Mesendoderm (in vitro differentiated cells): ENCODE measurements around the gene IL17REL.
"Not testable (repeated sequence)": the region's sequence is repeated elsewhere in the genome, so short reads cannot be mapped to it uniquely, and the experiment has no call there.

Experiments
- DNase-seq: peaks from one replicate; pipeline ENCODE4 v3.0.0; 2013
- H2AK5ac ChIP-seq: 2 replicates; pipeline ENCODE4 v1.6.1; 2013; ENCODE audit warnings: low read length, inconsistent platforms
- H2BK120ac ChIP-seq: 2 replicates; pipeline ENCODE4 v1.6.1; 2013; ENCODE audit warnings: low read depth, mild to moderate bottlenecking, low read length, moderate library complexity, mixed read lengths
- H2BK15ac ChIP-seq: replicated peaks from 2 replicates; pipeline ENCODE4 v1.6.1; 2013; ENCODE audit warnings: low read depth, mild to moderate bottlenecking, moderate library complexity
- H2BK5ac ChIP-seq: 2 replicates; pipeline ENCODE4 v1.6.1; 2013; ENCODE audit warnings: low read length, inconsistent platforms
- H3K18ac ChIP-seq: 2 replicates; pipeline ENCODE4 v1.6.1; 2013; ENCODE audit warnings: mild to moderate bottlenecking, low read length, mixed read lengths
- H3K23ac ChIP-seq: one replicate; pipeline ENCODE4 v1.6.1; 2013; ENCODE audit warnings: low read length
- H3K27ac ChIP-seq: 2 replicates; pipeline ENCODE4 v1.5.1; 2013; ENCODE audit warnings: low read depth, mild to moderate bottlenecking, inconsistent platforms, low read length, moderate library complexity
- H3K27me3 ChIP-seq: 2 replicates; pipeline ENCODE4 v1.6.1; 2013; ENCODE audit warnings: low read length, control low read depth, mild to moderate bottlenecking, inconsistent platforms; ENCODE audit not compliant: insufficient read depth, poor library complexity
- H3K36me3 ChIP-seq: 2 replicates; pipeline ENCODE4 v1.6.1; 2013; ENCODE audit warnings: low read length, inconsistent platforms; ENCODE audit not compliant: control insufficient read depth, insufficient read depth
- H3K4ac ChIP-seq: one replicate; pipeline ENCODE4 v1.6.1; 2013; ENCODE audit warnings: low read depth, mild to moderate bottlenecking, low read length, moderate library complexity
- H3K4me1 ChIP-seq: 2 replicates; pipeline ENCODE4 v1.6.1; 2013; ENCODE audit warnings: low read depth, low read length, inconsistent platforms; ENCODE audit not compliant: control insufficient read depth
- H3K4me2 ChIP-seq: 2 replicates; pipeline ENCODE4 v1.6.1; 2013; ENCODE audit warnings: low read length
- H3K4me3 ChIP-seq: 2 replicates; pipeline ENCODE4 v1.5.1; 2013; ENCODE audit warnings: mild to moderate bottlenecking, low read length
- H3K56ac ChIP-seq: one replicate; pipeline ENCODE4 v1.6.1; 2013; ENCODE audit warnings: low read length
- H3K79me1 ChIP-seq: 2 replicates; pipeline ENCODE4 v1.6.1; 2013; ENCODE audit warnings: low read length, inconsistent platforms
- H3K79me2 ChIP-seq: 2 replicates; pipeline ENCODE4 v1.6.1; 2013; ENCODE audit warnings: mild to moderate bottlenecking, low read length; ENCODE audit not compliant: control insufficient read depth, insufficient read depth
- H3K9ac ChIP-seq: 2 replicates; pipeline ENCODE4 v1.6.1; 2013; ENCODE audit warnings: low read length, inconsistent platforms
- H4K5ac ChIP-seq: one replicate; pipeline ENCODE4 v1.6.1; 2013; ENCODE audit warnings: low read length
- H4K8ac ChIP-seq: one replicate; pipeline ENCODE4 v1.6.1; 2013; ENCODE audit warnings: low read depth, mild to moderate bottlenecking, control low read depth, low read length, moderate library complexity
- WGBS: extraction: QIAGEN DNeasy Blood & Tissue Kit; methylation state at CpG from one replicate; pipeline ENCODE4 v1.1.7; 2013; ENCODE audit warnings: low lambda C conversion rate, missing lambda C conversion rate; ENCODE audit not compliant: insufficient coverage; ENCODE audit errors: extremely low coverage; 5-methylcytosine and 5-hydroxymethylcytosine counted together

The IL17REL gene

DNA sequence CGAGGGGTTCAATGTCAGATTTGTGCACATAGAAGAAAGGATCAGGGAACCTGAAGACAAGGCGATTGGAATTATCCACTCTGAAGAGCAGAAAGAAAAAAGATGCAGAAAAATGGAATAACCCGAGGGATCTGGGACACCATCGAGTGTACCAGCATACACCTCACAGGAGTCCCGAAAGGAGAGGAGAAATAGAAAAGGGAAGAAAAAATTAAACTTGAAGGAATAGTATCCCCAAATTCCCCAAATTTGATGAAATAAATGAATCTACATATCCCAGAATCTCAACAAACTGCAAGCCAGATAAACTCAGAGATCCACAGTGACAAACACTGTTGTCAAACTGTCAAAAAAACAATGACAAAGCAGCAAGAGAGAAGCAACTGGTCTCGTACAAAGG is 21.4 kb downstream of the IL17REL start:
- H3K4ac ChIP-seq, result no peak overlapping the region
- H3K23ac ChIP-seq, result no peak overlapping the region
- H4K8ac ChIP-seq, result no peak overlapping the region
- H3K9ac ChIP-seq, result no peak overlapping the region
- no peaks in the 10 kb centered on the region for H3K4me1 ChIP-seq
- H3K56ac ChIP-seq, result no peak overlapping the region
- H3K27me3 ChIP-seq, result no peaks in the 10 kb centered on the region
- no peak overlapping the region for H2AK5ac ChIP-seq
- no peaks in the 10 kb centered on the region for H3K36me3 ChIP-seq
- H2BK120ac ChIP-seq, result no peak overlapping the region
- no peak overlapping the region for H2BK15ac ChIP-seq
- H3K79me1 ChIP-seq, result no peaks in the 10 kb centered on the region
- WGBS, result no CpG with 5 or more reads among the region's 6 CpGs
- no peak overlapping the region for H2BK5ac ChIP-seq
- no peaks in the 10 kb centered on the region for H3K79me2 ChIP-seq
- H3K4me3 ChIP-seq, result no peak overlapping the region
- H3K27ac ChIP-seq, result no peak overlapping the region
- no peak overlapping the region for H4K5ac ChIP-seq
- no peak overlapping the region for H3K18ac ChIP-seq
- no peak for DNase-seq
- no peak overlapping the region for H3K4me2 ChIP-seq

GRCh38 chr22:49989826-49990225 is 22.7 kb downstream of the IL17REL start:
- H3K9ac ChIP-seq, H3K36me3 ChIP-seq, H3K18ac ChIP-seq, H3K23ac ChIP-seq, H4K8ac ChIP-seq, H2AK5ac ChIP-seq, H3K4me2 ChIP-seq, H3K79me1 ChIP-seq, H2BK120ac ChIP-seq, DNase-seq, H4K5ac ChIP-seq, H3K27me3 ChIP-seq, H3K56ac ChIP-seq, H2BK15ac ChIP-seq, H3K4ac ChIP-seq, H3K4me3 ChIP-seq, H3K79me2 ChIP-seq, H3K4me1 ChIP-seq, H3K27ac ChIP-seq, H2BK5ac ChIP-seq: not testable (repeated sequence)
- no CpG with 5 or more reads among the region's 24 CpGs for WGBS

GRCh38 chr22:49986325-49986724 is 26.2 kb downstream of the IL17REL start:
- H3K79me2 ChIP-seq, result no peaks in the 10 kb centered on the region
- WGBS, result no CpG with 5 or more reads among the region's 2 CpGs
- H2BK15ac ChIP-seq, result no peak overlapping the region
- no peak overlapping the region for H2AK5ac ChIP-seq
- no peak overlapping the region for H3K18ac ChIP-seq
- H3K27ac ChIP-seq, result no peak overlapping the region
- no peak overlapping the region for H3K4me2 ChIP-seq
- peaks cover 7% of the 10 kb centered on the region for H3K27me3 ChIP-seq
- no peaks in the 10 kb centered on the region for H3K4me1 ChIP-seq
- no peaks in the 10 kb centered on the region for H3K36me3 ChIP-seq
- DNase-seq, result no peak
- H3K4ac ChIP-seq, result no peak overlapping the region
- no peak overlapping the region for H3K9ac ChIP-seq
- H2BK5ac ChIP-seq, result no peak overlapping the region
- H3K23ac ChIP-seq, result no peak overlapping the region
- H3K56ac ChIP-seq, result no peak overlapping the region
- no peak overlapping the region for H4K5ac ChIP-seq
- H3K4me3 ChIP-seq, result no peak overlapping the region
- H4K8ac ChIP-seq, result no peak overlapping the region
- no peak overlapping the region for H2BK120ac ChIP-seq
- no peaks in the 10 kb centered on the region for H3K79me1 ChIP-seq

DNA sequence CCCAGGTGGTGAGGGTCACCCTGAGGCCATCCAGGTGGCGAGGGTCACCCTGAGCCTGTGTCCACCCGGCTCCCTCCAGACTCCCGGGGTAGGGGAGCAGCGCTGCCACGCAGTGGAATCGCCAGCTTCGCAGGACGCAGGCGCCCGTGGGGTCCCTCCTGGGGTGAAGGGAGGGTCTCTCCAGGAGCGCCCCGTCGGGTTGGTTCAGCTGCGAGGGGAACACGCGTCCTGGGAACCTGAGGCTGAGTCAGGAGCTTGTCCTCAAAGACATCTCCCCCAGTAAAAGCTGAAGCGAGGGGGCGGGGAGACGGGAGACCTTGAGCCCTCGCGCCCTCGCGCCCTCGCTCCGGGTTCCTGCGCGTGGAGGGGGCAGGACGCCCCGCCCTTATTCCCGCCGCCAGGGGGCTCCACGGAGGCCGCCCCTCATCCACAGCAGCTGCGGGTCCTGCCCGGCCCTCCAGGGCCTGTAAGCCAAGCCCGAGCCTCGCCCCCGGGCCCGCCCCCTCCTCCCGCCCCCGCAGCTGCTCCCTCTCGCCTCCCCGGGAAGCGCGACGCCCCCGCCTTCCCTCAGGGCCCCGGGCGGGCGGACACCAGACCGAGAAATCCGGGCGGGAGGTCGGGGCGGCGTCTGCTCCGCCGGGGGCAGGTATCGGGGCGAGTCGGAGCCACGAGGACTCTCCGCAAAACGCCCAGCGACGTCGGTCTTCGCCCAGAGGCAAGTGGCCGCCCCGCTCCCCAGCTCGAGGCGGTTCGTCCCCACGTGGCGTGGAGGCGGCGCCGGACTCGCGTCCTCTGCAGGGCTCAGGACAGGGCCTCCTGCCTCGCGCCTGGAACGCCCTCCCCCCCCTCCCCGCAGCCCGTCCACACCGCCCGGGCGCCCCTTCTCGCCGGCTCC is 29.2 kb downstream of the IL17REL start:
- no peak overlapping the region for H3K4me3 ChIP-seq
- no peaks in the 10 kb centered on the region for H3K79me2 ChIP-seq
- H2BK15ac ChIP-seq, result no peak overlapping the region
- no peak overlapping the region for H3K9ac ChIP-seq
- no peak overlapping the region for H3K56ac ChIP-seq
- no peak overlapping the region for H3K18ac ChIP-seq
- H3K79me1 ChIP-seq, result no peaks in the 10 kb centered on the region
- H4K5ac ChIP-seq, result no peak overlapping the region
- H3K4me1 ChIP-seq, result no peaks in the 10 kb centered on the region
- no peak overlapping the region for H3K23ac ChIP-seq
- H3K27me3 ChIP-seq, result peaks cover 7% of the 10 kb centered on the region
- H3K36me3 ChIP-seq, result no peaks in the 10 kb centered on the region
- no peak overlapping the region for H2BK5ac ChIP-seq
- no peak overlapping the region for H2AK5ac ChIP-seq
- no peak overlapping the region for H2BK120ac ChIP-seq
- no peak overlapping the region for H4K8ac ChIP-seq
- H3K4ac ChIP-seq, result no peak overlapping the region
- DNase-seq, result peak; percentile 47
- no peak overlapping the region for H3K4me2 ChIP-seq
- no peak overlapping the region for H3K27ac ChIP-seq
- WGBS, result no CpG with 5 or more reads among the region's 90 CpGs

- H3K18ac ChIP-seq, H3K27me3 ChIP-seq, DNase-seq, H3K4me1 ChIP-seq, H3K36me3 ChIP-seq, H2BK15ac ChIP-seq, H2AK5ac ChIP-seq, H3K4me3 ChIP-seq, H4K8ac ChIP-seq, H2BK5ac ChIP-seq, H3K56ac ChIP-seq, H3K79me2 ChIP-seq, H3K27ac ChIP-seq, H2BK120ac ChIP-seq, H4K5ac ChIP-seq, H3K79me1 ChIP-seq, H3K4ac ChIP-seq, H3K23ac ChIP-seq, H3K9ac ChIP-seq, H3K4me2 ChIP-seq: not testable (repeated sequence)
- WGBS, result no CpG with 5 or more reads among the region's 7 CpGs
Observed at GRCh38 chr22:49981799-49982198, 30.8 kb downstream of the IL17REL start.
